SK-N-SH (cell line): Measurements from ENCODE around the gene GGPS1. TPM values are rescaled to one million over a fixed set of nuclear protein-coding genes. Genes with fewer than 3 reads are reported as not detected.

Experiments used
- CTCF ChIA-PET: fragments of 300-600, 350-600 bp; formaldehyde crosslinking; extraction: SDS; loops from one replicate; lab custom pipeline; 2021; lab: Yijun Ruan, JAX
- POLR2A ChIA-PET: fragments of 350-600 bp; sonication (Branson Sonifier 250); formaldehyde crosslinking; extraction: SDS; loops from one replicate; lab custom pipeline; 2020; ENCODE audit warnings: antibody characterized with exemption, inconsistent platforms; lab: Yijun Ruan, JAX
- DNase-seq: peaks from one replicate; pipeline ENCODE4 v3.0.0; 2012
- H2AFZ ChIP-seq: fragments of 200-600 bp; sonication (generic); 2 replicates; pipeline ENCODE4 v1.8.1; 2016; ENCODE audit warnings: antibody characterized with exemption, mild to moderate bottlenecking, low read depth
- H3F3A ChIP-seq: fragments of 200-600 bp; sonication (generic); replicated peaks from 2 replicates; pipeline ENCODE3; 2016; ENCODE audit warnings: antibody characterized with exemption, mild to moderate bottlenecking; ENCODE audit not compliant: insufficient read depth
- H3K27ac ChIP-seq, 2 experiments: fragments of 200-500 bp in 1 of 2; fragments of 200-600 bp in 1 of 2; sonication (Bioruptor generic) in 1 of 2; sonication (generic), shearing (Covaris generic) in 1 of 2; 2 replicates each; pipeline versions ENCODE4 v1.5.1 to v1.6.1; 2014 to 2016; ENCODE audit warnings: low read depth in 2 of 2, inconsistent platforms in 1 of 2, low read length in 1 of 2, mild to moderate bottlenecking in 1 of 2, mixed read lengths in 1 of 2
- H3K27me3 ChIP-seq: fragments of 200-600 bp; sonication (generic), shearing (Covaris generic); 2 replicates; pipeline ENCODE4 v1.6.1; 2016; ENCODE audit warnings: mixed run types; ENCODE audit not compliant: insufficient read depth
- H3K36me3 ChIP-seq, 2 experiments: fragments of 200-500 bp in 1 of 2; fragments of 200-600 bp in 1 of 2; sonication (Bioruptor generic) in 1 of 2; sonication (generic) in 1 of 2; replicated peaks in 1 of 2; 2 replicates each; pipeline versions ENCODE3 to v1.5.1; 2014 to 2016; ENCODE audit warnings: low read length in 1 of 2, mild to moderate bottlenecking in 1 of 2; ENCODE audit not compliant: insufficient read depth in 2 of 2, control insufficient read depth in 1 of 2
- H3K4me1 ChIP-seq, 2 experiments: fragments of 200-500 bp in 1 of 2; fragments of 200-600 bp in 1 of 2; sonication (Bioruptor generic) in 1 of 2; sonication (generic), shearing (Covaris generic) in 1 of 2; 2 replicates each; pipeline versions ENCODE4 v1.5.1 to v1.6.1; 2014 to 2016; ENCODE audit warnings: low read depth in 1 of 2, low read length in 1 of 2, mixed run types in 1 of 2; ENCODE audit not compliant: insufficient read depth in 2 of 2, control insufficient read depth in 1 of 2
- H3K4me2 ChIP-seq: fragments of 200-600 bp; sonication (generic), shearing (Covaris generic); 2 replicates; pipeline ENCODE4 v1.6.1; 2017; ENCODE audit warnings: mixed run types
- H3K4me3 ChIP-seq, 2 experiments: fragments of 200-500 bp in 1 of 2; fragments of 200-600 bp in 1 of 2; sonication (Bioruptor generic) in 1 of 2; sonication (generic), shearing (Covaris generic) in 1 of 2; 2 replicates each; pipeline versions ENCODE4 v1.5.1 to v1.8.1; 2014 to 2016; ENCODE audit warnings: low read depth in 2 of 2, inconsistent platforms in 1 of 2, low read length in 1 of 2, mild to moderate bottlenecking in 1 of 2, mixed read lengths in 1 of 2, moderate library complexity in 1 of 2
- H3K79me2 ChIP-seq: fragments of 200-600 bp; sonication (generic); 2 replicates; pipeline ENCODE4 v1.8.1; 2017; ENCODE audit warnings: mild to moderate bottlenecking; ENCODE audit not compliant: insufficient read depth
- H3K9ac ChIP-seq: fragments of 200-600 bp; sonication (generic); 2 replicates; pipeline ENCODE4 v1.6.1; 2017; ENCODE audit warnings: mixed run types
- H3K9me2 ChIP-seq: fragments of 200-600 bp; sonication (generic); 2 replicates; pipeline ENCODE4 v1.6.1; 2017; ENCODE audit warnings: mixed run types
- H3K9me3 ChIP-seq: fragments of 200-600 bp; sonication (generic); 2 replicates; pipeline ENCODE4 v1.6.1; 2017; ENCODE audit warnings: mixed run types, mild to moderate bottlenecking, moderate library complexity
- H4K20me1 ChIP-seq: fragments of 200-600 bp; sonication (generic); 2 replicates; pipeline ENCODE4 v1.6.1; 2017; ENCODE audit warnings: mild to moderate bottlenecking, mixed run types; ENCODE audit not compliant: insufficient read depth
- CHD2 ChIP-seq: fragments of 150-350 bp; IDR thresholded peaks from 2 replicates; pipeline ENCODE4 v1.6.1; 2018; ENCODE audit warnings: low read length; ENCODE audit not compliant: partially characterized antibody
- EP300 ChIP-seq, 2 experiments: IDR thresholded peaks; 2 replicates each; pipeline versions ENCODE4 v1.4.0 to v1.6.1; 2012; ENCODE audit warnings: borderline replicate concordance in 1 of 2, low read depth in 1 of 2, low read length in 1 of 2
- MAX ChIP-seq: IDR thresholded peaks from 2 replicates; pipeline ENCODE4 v1.4.0; 2012; ENCODE audit warnings: low read depth
- MEF2A ChIP-seq: IDR thresholded peaks from 2 replicates; pipeline ENCODE4 v1.4.0; 2012; ENCODE audit warnings: low read depth, borderline replicate concordance
- RAD21 ChIP-seq: IDR thresholded peaks from 2 replicates; pipeline ENCODE4 v1.6.1; 2012; ENCODE audit warnings: mild to moderate bottlenecking, low read length
- REST ChIP-seq: IDR thresholded peaks from 2 replicates; pipeline ENCODE4 v1.6.1; 2012; ENCODE audit warnings: mild to moderate bottlenecking, low read depth, low read length, moderate library complexity
- RFX5 ChIP-seq: IDR thresholded peaks from 2 replicates; pipeline ENCODE4 v1.6.1; 2012; ENCODE audit warnings: mild to moderate bottlenecking, improper control_type of control experiment, low read length
- SIN3A ChIP-seq: IDR thresholded peaks from 2 replicates; pipeline ENCODE4 v1.6.1; 2012; ENCODE audit warnings: low read depth, mild to moderate bottlenecking, low read length, moderate library complexity, borderline replicate concordance
- TAF1 ChIP-seq: IDR thresholded peaks from 2 replicates; pipeline ENCODE4 v1.6.1; 2012; ENCODE audit warnings: low read depth, mild to moderate bottlenecking, low read length, moderate library complexity, borderline replicate concordance
- YY1 ChIP-seq: IDR thresholded peaks from 2 replicates; pipeline ENCODE4 v1.4.0; 2012; ENCODE audit warnings: low read depth, mild to moderate bottlenecking
- ZBTB33 ChIP-seq: IDR thresholded peaks from 2 replicates; pipeline ENCODE4 v1.4.0; 2012; ENCODE audit warnings: low read depth, borderline replicate concordance
- WGBS: methylation state at CpG from one replicate; pipeline ENCODE4 v1.1.6; 2017; ENCODE audit warnings: low lambda C conversion rate; 5-methylcytosine and 5-hydroxymethylcytosine counted together
- polyA plus RNA-seq, 3 experiments: library from polyadenylated mRNA; depleted of rRNA; stranded (reverse); fragments of >200 nt; gene quantifications; 2 replicates each; pipeline ENCODE4 v1.2.3, GENCODE V29; 2012

GGPS1 gene
- polyA plus RNA-seq, 1 of the 3 experiments (the other 2 are of a cell fraction), result 15.7 TPM

- H3K4me3 ChIP-seq, result no peak overlapping the region
- ChIA-PET CTCF (interaction anchor here (0.7 to 1.3 kb wide), 4 partner anchors 7 to 157 kb away, joined by 3 to 4 read pairs (median 3); no protein-coding TSS in a partner anchor), POLR2A (no interaction called here)
- no peaks in the 10 kb centered on the region for H3K27me3 ChIP-seq
- 92% methylated on average over 6 of the region's 6 CpGs for WGBS
- peaks cover 0 to 4% of the 10 kb centered on the region in 2 experiments for H3K36me3 ChIP-seq
- H3K9me2 ChIP-seq, result no peaks in the 10 kb centered on the region
- DNase-seq, result no peak
- no peak overlapping the region for H3K4me2 ChIP-seq
- H3F3A ChIP-seq, result peaks cover 7% of the 10 kb centered on the region
- peaks cover 99% of the 10 kb centered on the region for H3K79me2 ChIP-seq
- peaks cover 0 to 7% of the 10 kb centered on the region in 2 experiments; a peak in 2 of 4 replicates for H3K4me1 ChIP-seq
- H3K27ac ChIP-seq, result no peak overlapping the region
- no peak overlapping the region for H3K9ac ChIP-seq
- no peaks in the 10 kb centered on the region for H3K9me3 ChIP-seq
- TF ChIP-seq TAF1 (no peak), REST (no peak), YY1 (no peak), ZBTB33 (no peak), RFX5 (no peak), MEF2A (no peak)
- H4K20me1 ChIP-seq, result peaks cover 83% of the 10 kb centered on the region
- no peak overlapping the region for H2AFZ ChIP-seq
These were observed 44.1 kb upstream of the GGPS1 start for GRCh38 chr1:235284231-235284769.

GRCh38 chr1:235286667-235287066, 41.7 kb upstream of the GGPS1 start:
- ChIA-PET POLR2A (no interaction called here), CTCF (interaction anchor here (1.6 kb wide), 1 partner anchor 130 kb away, joined by 4 read pairs; no protein-coding TSS in a partner anchor)
- Histone ChIP-seq H3K9me2 (no peaks in the 10 kb centered on the region), H3K4me2 (no peak overlapping the region), H3K27me3 (no peaks in the 10 kb centered on the region), H3F3A (no peaks in the 10 kb centered on the region), H3K79me2 (peaks cover 99% of the 10 kb centered on the region), H3K27ac (no peak overlapping the region), H3K9me3 (no peaks in the 10 kb centered on the region), H4K20me1 (peaks cover 93% of the 10 kb centered on the region), H3K4me1 (peaks cover 0 to 2% of the 10 kb centered on the region in 2 experiments; a peak in 2 of 4 replicates), H3K36me3 (peaks cover 0 to 4% of the 10 kb centered on the region in 2 experiments), H2AFZ (no peak overlapping the region), H3K9ac (no peak overlapping the region), H3K4me3 (no peak overlapping the region)
- 100% methylated on average over 1 of the region's 1 CpG for WGBS
- DNase-seq, result no peak
- TF ChIP-seq MAX (no peak), SIN3A (no peak), CHD2 (no peak), RAD21 (no peak), EP300 (IDR thresholded peaks at IDR 0.05; ENCODE audit: borderline replicate concordance in 1 of 2, low read depth in 1 of 2, low read length in 1 of 2) (no peak)
